ENCODE measurements around the gene HOXA3.

Gene HOXA3

DNA sequence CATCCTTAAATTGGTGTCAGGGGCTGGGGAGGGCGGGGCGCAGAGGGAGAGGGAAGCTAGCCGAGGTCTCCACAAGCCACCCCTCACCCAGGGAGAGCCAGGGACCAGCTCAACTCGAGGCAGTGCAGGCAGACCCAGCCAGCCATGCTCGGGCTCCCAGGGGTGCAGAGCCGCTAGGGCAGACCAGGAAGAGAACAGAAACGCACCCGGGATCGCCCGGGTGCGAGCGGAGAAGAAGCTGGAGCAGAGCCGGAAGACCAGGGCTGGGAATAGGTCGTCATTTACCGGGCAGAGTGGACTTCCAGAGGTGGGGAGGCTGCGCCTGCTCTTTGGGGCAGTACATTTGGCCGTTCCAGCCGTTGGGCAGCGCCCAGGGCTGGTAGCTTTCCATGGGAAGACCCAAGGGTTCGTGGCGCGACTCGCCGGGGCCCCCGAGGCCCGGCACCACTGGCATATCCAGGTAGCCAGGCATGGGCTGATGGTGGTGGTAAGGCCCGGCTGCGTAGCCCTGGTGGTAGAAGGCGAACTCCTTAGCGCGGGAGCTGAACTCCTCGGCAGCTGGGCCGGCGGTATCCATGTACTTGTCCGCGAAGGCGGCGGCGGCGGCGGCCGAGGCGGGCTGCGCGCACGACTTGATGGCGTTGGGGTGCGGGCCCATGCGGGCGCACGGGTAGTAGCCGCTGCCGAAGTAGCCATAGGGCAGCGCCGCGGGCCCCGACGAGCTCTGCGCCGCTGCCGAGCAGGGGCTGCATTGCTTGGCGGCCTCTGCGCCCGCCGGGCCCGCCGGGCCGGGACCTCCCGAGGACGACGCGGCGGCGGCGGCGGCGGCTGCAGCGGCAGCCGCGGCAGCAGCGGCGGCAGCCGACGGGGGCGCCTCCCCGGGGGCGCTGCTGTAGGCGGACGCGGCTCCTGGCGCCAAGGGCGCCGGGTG is 46.8 kb upstream of the HOXA3 start:
- no peak overlapping the region for H3K4me3 ChIP-seq (ENCODE audit: low read depth, low read length)
- H3K36me3 ChIP-seq (replicated peaks), result no peaks in the 10 kb centered on the region
- no peak overlapping the region for H3K27ac ChIP-seq
- TF ChIP-seq, protein P1, sequence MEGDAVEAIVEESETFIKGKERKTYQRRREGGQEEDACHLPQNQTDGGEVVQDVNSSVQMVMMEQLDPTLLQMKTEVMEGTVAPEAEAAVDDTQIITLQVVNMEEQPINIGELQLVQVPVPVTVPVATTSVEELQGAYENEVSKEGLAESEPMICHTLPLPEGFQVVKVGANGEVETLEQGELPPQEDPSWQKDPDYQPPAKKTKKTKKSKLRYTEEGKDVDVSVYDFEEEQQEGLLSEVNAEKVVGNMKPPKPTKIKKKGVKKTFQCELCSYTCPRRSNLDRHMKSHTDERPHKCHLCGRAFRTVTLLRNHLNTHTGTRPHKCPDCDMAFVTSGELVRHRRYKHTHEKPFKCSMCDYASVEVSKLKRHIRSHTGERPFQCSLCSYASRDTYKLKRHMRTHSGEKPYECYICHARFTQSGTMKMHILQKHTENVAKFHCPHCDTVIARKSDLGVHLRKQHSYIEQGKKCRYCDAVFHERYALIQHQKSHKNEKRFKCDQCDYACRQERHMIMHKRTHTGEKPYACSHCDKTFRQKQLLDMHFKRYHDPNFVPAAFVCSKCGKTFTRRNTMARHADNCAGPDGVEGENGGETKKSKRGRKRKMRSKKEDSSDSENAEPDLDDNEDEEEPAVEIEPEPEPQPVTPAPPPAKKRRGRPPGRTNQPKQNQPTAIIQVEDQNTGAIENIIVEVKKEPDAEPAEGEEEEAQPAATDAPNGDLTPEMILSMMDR (IDR thresholded peaks at IDR 0.05; ENCODE audit: low read depth, low read length, missing control alignments), result no peak
- peaks cover 91% of the 10 kb centered on the region for H3K27me3 ChIP-seq (replicated peaks)
- in situ Hi-C loops (cut with HindIII; ENCODE audit: low pct_ligation_motif_present, low sequenced_read_pairs), result no loop called here
- DNase-seq, result no peak

DNA sequence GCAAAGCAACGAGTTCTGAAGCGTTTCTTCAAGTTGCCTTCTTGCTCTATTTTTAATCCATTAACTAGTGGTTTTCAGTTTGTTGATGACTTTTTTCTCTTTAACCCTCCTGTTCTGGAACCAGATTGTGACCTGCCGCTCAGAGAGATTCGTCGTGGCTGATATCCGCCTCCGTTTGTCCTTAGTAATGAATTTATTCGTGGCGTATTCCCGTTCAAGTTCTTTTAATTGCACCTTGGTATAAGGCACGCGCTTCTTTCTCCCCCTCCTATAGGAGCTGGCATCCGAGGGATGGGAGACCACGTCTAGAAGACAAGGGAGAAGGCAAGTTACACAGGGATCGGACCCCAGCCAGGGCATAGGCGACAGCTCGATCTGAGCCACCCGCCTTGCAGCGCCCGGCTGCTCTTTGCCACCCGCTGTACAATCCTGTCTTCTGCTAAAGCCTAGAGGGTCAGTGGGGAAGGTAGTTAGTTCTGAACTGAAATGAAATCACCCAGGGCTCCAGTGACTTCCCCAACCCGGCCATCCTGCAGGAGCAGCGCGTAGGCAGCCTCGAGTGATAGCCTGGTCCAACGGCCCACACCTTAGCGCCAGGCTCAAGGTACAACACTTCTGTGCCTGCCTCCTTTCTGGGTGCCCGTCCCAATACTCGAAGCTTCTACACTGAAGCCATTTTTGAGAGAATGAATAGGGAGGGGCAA is 45.9 kb upstream of the HOXA3 start:
- H3K27me3 ChIP-seq (replicated peaks), result peaks cover 91% of the 10 kb centered on the region
- DNase-seq, result no peak
- H3K4me3 ChIP-seq (ENCODE audit: low read depth, low read length), result no peak overlapping the region
- H3K36me3 ChIP-seq (replicated peaks), result no peaks in the 10 kb centered on the region
- TF ChIP-seq, protein P1 (IDR thresholded peaks at IDR 0.05; ENCODE audit: low read depth, low read length, missing control alignments), result no peak
- no peak overlapping the region for H3K27ac ChIP-seq
- in situ Hi-C loops (cut with HindIII; ENCODE audit: low pct_ligation_motif_present, low sequenced_read_pairs), result no loop called here

DNA sequence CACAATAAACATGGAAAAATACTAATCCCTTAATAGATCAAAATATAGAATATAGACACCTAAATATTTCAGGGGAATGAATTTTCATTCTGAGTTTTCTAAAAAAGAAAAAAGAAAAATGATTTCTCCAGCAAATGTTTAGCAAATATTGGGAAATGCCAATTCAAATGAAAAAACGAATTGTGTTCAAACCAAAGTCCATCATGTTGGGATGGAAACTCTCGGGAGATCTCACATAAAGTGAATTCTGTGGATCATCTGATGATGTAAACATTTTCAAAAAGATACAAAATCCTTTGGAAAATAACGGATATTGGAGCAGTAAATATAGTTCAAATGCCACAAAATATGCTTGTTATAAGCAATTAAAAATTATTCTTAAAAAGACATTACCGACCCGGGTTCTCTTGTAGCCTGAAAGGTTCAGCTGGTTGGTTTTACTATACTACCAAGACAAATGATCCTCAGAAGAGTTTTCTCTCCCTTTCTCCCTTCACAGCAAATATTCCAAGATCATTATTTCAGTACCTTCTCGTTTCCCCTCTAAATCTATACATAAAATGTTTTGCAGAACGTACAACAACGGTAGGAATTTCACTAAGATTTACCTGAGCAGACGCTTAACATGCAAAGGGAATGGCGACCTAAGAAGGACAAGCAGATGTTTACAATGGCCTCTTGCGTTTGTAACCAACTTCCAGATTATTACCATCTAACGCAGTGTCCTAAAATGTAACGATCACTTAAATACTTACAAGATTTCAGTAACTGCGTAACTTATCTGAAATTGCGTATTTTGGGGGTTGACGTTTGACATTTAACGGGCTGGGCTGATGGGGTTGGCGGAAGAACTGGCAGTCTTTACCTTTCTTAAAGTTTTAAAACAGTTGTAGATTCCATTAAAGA is 45.0 kb upstream of the HOXA3 start:
- no peak for DNase-seq
- TF ChIP-seq, protein P1 (IDR thresholded peaks at IDR 0.05; ENCODE audit: low read depth, low read length, missing control alignments), result no peak
- Histone ChIP-seq H3K27ac (no peak overlapping the region), H3K4me3 (ENCODE audit: low read depth, low read length) (no peak overlapping the region), H3K36me3 (replicated peaks) (no peaks in the 10 kb centered on the region), H3K27me3 (replicated peaks) (peaks cover 92% of the 10 kb centered on the region)
- in situ Hi-C loops (cut with HindIII; ENCODE audit: low pct_ligation_motif_present, low sequenced_read_pairs), result no loop called here

DNA sequence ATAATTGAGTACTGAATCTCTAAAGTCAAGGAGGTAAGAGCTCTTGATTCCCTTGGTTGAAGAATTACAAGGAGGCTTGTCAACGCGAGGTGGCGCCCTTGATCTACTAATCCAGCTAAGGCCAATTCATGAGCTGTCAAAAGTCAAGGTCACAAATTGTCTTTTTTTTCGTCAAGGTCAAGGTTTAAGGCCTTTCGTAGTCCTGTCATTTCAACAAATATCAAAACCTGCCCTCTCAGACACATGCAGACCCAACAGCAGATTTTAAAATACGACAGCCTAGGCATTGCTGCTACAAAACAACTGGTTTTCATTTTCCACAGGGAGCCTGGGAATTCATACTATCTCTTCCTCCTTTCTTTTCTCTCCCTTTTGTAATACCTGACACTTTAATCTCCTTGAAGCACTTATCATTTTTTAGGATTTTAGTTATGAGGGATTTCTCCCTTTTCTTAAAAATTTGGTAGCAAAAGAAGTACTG is 43.9 kb upstream of the HOXA3 start:
- H3K36me3 ChIP-seq (replicated peaks), result no peaks in the 10 kb centered on the region
- TF ChIP-seq, protein P1 (IDR thresholded peaks at IDR 0.05; ENCODE audit: low read depth, low read length, missing control alignments), result peak; percentile 84
- in situ Hi-C loops (cut with HindIII; ENCODE audit: low pct_ligation_motif_present, low sequenced_read_pairs), result no loop called here
- no peak overlapping the region for H3K4me3 ChIP-seq (ENCODE audit: low read depth, low read length)
- no peak overlapping the region for H3K27ac ChIP-seq
- peak; percentile 67 for DNase-seq
- peaks cover 92% of the 10 kb centered on the region for H3K27me3 ChIP-seq (replicated peaks)

DNA sequence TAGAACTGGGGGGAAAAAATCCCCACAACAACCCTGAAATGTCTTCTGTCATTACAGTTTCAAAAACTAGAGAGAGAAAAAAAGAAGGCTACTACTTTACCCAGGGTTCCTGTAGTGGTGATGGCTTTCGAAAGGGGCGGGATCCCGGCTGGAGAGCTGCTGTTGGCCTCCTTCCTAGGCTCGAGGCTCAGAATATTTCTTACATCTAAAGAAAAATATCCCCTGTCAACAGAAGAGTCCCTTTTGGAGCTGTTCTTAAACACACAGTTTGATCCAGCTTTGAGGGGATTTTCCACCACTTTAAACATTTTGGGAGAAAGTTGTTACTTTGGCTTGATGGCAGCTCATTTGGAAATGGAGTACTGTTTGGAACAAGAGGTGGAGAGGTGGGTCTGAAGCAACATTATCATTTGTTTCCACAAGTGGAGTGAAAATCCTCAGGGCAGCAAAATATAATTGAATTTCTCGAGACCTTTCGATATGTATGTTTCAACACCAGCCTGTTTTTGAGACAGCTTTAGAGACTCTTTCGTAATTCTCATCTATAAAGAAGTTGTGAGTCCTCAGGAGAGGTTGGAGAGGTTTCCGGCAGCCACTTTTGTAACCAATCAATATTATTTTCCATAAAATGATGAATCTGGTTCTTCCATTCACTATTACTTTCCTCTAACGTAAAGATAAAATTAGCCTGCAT is 42.5 kb upstream of the HOXA3 start:
- DNase-seq, result no peak
- in situ Hi-C loops (cut with HindIII; ENCODE audit: low pct_ligation_motif_present, low sequenced_read_pairs), result no loop called here
- Histone ChIP-seq H3K27ac (no peak overlapping the region), H3K27me3 (replicated peaks) (peaks cover 92% of the 10 kb centered on the region), H3K4me3 (ENCODE audit: low read depth, low read length) (no peak overlapping the region), H3K36me3 (replicated peaks) (no peaks in the 10 kb centered on the region)
- TF ChIP-seq, protein P1 (IDR thresholded peaks at IDR 0.05; ENCODE audit: low read depth, low read length, missing control alignments), result no peak
